Measurements from ENCODE around the gene SAE1.
"Not testable (repeated sequence)": the region's sequence is repeated elsewhere in the genome, so short reads cannot be mapped to it uniquely, and the experiment has no call there.

The SAE1 gene

GRCh38 chr19:47243364-47243775 is 112.7 kb downstream of the SAE1 start:
- DNase-seq: no peak

GRCh38 chr19:47243776-47244547 is 113.3 kb downstream of the SAE1 start:
- DNase-seq: peak; percentile 96

DNA sequence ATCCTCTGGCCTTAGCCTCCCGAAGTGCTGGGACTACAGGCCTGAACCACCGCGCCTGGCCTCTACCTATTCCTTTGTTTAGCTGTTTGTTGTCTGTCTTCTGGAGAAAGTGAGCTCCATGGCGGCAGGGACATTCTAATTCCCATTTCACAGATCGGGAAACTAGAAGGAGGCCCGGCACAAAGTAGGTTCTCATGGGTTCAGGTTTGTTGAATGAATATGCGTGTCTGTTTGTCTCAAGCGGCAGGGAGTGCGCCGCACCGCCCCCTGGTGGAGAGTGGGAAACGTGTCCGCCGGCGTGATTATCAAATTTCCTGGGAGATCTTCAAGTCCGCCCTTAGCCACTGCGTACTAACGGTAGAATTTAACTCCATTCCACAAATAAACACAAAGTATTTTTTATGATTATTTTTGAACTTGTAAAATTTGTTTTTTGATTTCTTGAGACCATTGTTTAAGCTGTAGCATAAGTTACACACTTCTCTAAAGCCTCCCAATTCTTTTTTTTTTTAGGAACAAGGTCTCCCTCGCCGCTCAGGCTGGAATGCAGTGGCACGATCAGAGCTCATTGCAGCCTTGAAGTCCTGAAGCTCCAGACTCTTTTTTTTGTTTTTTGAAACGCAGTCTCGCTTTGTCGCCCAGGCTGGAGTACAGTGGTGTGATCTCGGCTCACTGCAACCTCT is 116.8 kb downstream of the SAE1 start:
- DNase-seq: peak; percentile 68

DNA sequence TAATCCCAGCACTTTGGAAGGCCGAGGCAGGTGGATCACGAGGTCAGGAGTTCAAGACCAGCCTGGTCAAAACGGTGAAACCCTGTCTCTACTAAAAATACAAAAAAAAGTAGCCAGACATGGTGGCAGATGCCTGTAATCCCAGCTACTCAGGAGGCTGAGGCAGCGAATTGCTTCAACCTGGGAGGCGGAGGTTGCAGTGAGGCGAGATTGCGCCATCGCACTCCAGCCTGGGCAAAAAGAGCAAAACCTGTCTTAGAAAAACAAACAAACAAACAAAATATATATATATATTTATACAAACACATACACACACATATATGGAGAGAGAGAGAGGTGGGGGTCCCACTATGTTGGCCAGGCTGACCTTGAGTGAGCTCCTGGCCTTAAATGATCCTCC is 122.4 kb downstream of the SAE1 start:
- DNase-seq: not testable (repeated sequence)

GRCh38 chr19:47253467-47253881 is 122.8 kb downstream of the SAE1 start:
- no peak for DNase-seq

- DNase-seq: no peak
Measured at GRCh38 chr19:47253970-47254369, 123.3 kb downstream of the SAE1 start.

DNA sequence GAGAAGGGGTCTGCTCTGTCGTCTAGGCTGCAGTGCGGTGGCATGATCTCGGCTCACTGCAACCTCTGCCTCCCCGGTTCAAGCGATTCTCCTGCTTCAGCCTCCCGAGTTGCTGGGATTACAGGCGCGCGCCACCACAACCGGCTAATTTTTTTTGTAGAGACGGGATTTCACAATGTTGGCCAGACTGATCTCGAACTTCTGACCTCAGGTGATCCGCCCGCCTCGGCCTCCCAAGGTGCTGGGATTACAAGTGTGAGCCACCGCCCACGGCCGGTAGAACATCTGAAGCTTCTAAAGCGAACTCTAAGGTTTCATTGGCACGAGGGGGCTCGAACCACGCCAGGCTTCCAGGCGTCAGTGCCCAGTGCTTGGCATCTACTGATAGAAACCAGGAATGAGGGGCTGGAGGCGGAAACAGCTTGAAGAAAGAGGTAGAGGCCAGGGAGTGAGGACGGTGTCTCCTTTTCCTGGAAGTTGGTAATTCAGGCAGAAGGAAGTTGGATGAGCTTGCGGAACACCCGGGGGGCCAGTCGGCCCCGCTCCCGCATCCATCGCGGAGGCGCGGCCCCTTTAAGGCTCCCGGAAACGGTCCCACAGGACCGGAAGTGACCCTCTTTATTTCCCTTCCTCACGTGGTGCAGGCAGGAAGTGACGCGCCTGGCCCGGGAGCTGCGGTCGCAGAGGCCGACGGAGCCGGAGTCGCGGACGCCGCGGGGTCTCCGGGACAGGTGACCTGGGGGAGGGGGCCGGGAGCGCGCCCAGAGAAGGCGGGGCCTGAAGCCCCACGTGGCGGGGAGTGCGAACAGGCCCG is 125.5 kb downstream of the SAE1 start, which contains the start of gene CCDC9:
Gene CCDC9, plus strand, starts transcription at position 647 of the 814 bp plus-strand sequence. CDS start 1,876 bp downstream, outside the sequence.
- DNase-seq: peak; percentile 97

DNA sequence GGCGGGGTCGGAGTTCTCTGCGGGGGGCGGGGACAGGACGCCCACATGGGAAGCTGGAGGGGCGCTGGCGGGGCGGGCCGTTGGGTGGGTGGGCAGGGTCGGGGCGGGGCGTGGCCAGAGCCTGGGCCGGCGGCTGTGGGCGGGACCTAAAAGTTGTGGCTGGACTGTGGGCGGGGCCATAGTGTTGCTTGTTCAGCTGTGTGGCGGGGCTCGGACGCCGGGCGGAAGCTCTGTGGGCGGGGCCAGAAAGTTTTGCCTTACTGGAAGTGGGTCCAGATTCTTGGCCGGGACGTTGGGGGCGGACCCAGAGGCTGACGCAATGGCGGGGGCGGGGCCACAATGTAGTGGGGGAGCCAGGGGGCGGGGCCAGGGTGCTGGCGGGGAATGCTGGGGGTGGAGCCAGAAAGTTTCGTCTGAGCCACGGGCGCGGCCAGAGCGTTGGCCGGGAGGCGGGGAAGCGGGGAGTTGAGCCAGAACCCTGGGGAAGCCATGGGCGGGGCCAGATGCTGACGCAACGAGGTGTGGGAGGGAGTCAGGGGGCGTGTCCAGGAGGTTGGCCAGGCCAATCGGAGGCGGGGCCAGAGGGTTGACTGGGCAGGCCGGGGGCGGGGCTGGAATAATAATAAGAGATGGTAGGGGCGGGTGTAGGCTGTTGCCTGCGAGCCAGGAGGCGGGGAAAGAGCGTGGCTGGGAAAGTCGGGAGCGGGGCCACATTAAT is 126.2 kb downstream of the SAE1 start:
- peak; percentile 100 for DNase-seq

- no peak for DNase-seq
Measured at GRCh38 chr19:47257411-47258169, 127.0 kb downstream of the SAE1 start.

DNA sequence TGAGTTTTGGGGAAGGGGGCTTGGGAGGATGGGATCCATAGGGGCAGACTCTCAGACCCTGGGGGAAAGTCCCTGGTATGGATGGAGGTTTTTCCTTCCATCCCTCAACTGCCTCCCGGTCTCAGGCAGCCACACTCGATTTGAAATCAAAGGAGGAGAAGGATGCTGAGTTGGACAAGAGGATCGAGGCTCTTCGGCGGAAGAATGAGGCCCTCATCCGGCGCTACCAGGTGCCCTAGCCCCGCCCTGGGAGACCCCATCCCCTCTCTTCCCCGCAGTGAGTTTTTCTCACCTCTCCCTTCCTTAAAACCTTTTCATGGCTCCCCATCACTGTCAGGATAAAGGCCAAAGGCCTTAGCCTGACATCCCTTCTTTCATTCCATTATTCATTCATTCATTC is 127.8 kb downstream of the SAE1 start:
- DNase-seq: no peak

- DNase-seq: no peak
Measured at GRCh38 chr19:47258895-47259555, 128.4 kb downstream of the SAE1 start.
